Stimulated activated effector memory CD8-positive, alpha-beta T cell treated with anti-CD3 and anti-CD28 coated beads, Interleukin-12 subunit alpha, Interleukin-12 subunit beta, amount 100 ng/mL, for 72 hours (primary cell): ENCODE measurements around the gene ACER2.
A peak's percentile ranks its signal among the peaks of the same experiment; 100 is the strongest.
"Not testable (repeated sequence)": the region's sequence is repeated elsewhere in the genome, so short reads cannot be mapped to it uniquely, and the experiment has no call there.

ENCODE experiments used
- ATAC-seq: fragments of 150-1000 bp; cut with Tn5 transposase; 2 replicates; pipeline ENCODE4 v1.10.0; 2021
- DNase-seq, 2 donors: peaks; one replicate each; pipeline ENCODE4 v3.0.0; 2021 to 2022; ENCODE audit warnings: low spot score in 2 of 2
- H3K27ac Mint-ChIP-seq: one replicate; pipeline ENCODE4 v1.8.0; 2022; ENCODE audit warnings: mild to moderate bottlenecking, mixed read lengths
- H3K36me3 Mint-ChIP-seq: one replicate; pipeline ENCODE4 v1.8.0; 2022; ENCODE audit warnings: mild to moderate bottlenecking, mixed read lengths
- H3K4me1 Mint-ChIP-seq: one replicate; pipeline ENCODE4 v1.8.0; 2022; ENCODE audit warnings: mixed read lengths
- H3K4me3 Mint-ChIP-seq: one replicate; pipeline ENCODE4 v1.8.0; 2022; ENCODE audit warnings: mild to moderate bottlenecking, mixed read lengths
- H3K9me3 Mint-ChIP-seq: one replicate; pipeline ENCODE4 v1.8.0; 2022; ENCODE audit warnings: mixed read lengths

ACER2 gene

DNA sequence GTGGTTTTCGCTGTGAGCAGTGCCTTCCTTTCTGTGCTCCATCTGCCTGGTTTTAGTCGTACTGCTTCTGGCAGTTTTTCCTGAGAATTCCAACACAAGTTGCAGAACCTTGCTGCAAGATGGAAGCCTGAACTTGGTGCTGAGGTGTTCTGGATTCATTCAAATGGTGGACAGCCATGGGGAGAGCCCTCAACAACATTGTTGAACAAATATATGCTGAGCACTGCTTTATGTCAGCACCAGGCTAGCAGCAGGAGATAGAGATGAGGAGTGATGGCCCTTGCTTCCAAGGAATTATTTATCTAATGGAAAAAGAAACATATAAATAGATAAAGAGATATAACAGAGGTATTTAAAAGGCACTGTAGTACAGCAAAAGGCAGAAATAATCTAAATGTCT lies 21.5 kb upstream of the ACER2 start:
- Mint-ChIP-seq H3K27ac (no peak overlapping the region), H3K4me1 (no peaks in the 10 kb centered on the region), H3K36me3 (no peaks in the 10 kb centered on the region), H3K9me3 (no peaks in the 10 kb centered on the region), H3K4me3 (no peak overlapping the region)
- ATAC-seq (no peak), DNase-seq (no peak)

GRCh38 chr9:19389539-19389938 lies 19.3 kb upstream of the ACER2 start:
- H3K36me3 Mint-ChIP-seq, ATAC-seq, DNase-seq, H3K4me1 Mint-ChIP-seq, H3K27ac Mint-ChIP-seq, H3K9me3 Mint-ChIP-seq, H3K4me3 Mint-ChIP-seq: not testable (repeated sequence)

DNA sequence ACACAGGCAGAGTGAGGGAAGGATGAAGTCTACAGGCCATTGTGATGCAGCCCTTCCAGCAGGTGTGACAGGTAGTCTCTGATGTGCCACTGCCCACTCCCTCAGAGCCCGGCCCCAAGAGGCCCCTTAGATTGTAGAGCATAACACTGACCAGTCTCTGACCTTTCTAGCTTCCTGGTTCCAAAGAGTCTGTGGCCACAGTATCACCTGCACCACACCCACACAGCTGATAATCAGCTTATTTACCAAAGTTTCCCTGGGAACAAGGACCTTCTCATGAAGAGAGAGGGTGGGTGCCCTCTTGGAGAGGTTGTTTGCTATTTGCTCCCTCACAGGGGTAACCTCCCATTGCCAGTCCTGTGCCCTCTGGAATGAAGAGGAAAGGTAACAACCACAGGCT lies 11.0 kb upstream of the ACER2 start:
- no peaks in the 10 kb centered on the region for H3K4me1 Mint-ChIP-seq
- H3K36me3 Mint-ChIP-seq: no peaks in the 10 kb centered on the region
- no peak for DNase-seq
- ATAC-seq: no peak
- no peaks in the 10 kb centered on the region for H3K9me3 Mint-ChIP-seq
- H3K4me3 Mint-ChIP-seq: no peak overlapping the region
- no peak overlapping the region for H3K27ac Mint-ChIP-seq

DNA sequence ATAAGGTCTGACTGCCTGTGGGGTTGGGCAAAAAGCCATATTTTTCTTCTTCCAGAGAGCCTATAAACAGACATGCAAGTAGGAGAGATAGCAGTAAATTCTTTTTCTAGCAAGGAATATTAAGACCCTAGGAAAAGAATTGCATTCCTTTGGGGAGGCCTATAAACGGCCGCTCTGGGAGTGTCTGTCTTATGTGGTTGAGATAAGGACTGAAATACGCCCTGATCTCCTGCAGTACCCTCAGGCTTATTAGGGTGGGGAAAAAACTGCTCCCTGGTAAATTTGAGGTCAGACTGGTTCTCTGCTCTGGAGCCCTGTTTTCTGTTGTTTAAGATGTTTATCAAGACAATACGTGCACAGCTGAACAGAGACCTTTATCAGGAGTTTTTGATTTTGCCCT lies 5.6 kb upstream of the ACER2 start:
- not testable (repeated sequence) for ATAC-seq, DNase-seq, H3K36me3 Mint-ChIP-seq, H3K9me3 Mint-ChIP-seq, H3K4me1 Mint-ChIP-seq, H3K27ac Mint-ChIP-seq, H3K4me3 Mint-ChIP-seq

- H3K36me3 Mint-ChIP-seq: no peaks in the 10 kb centered on the region
- H3K4me1 Mint-ChIP-seq: peaks cover 3% of the 10 kb centered on the region
- no peak overlapping the region for H3K27ac Mint-ChIP-seq
- DNase-seq: no peak
- H3K9me3 Mint-ChIP-seq: no peaks in the 10 kb centered on the region
- no peak overlapping the region for H3K4me3 Mint-ChIP-seq
- no peak for ATAC-seq
These were observed 4.3 kb upstream of the ACER2 start for GRCh38 chr9:19404283-19405075.

- Mint-ChIP-seq H3K27ac (no peak overlapping the region), H3K36me3 (no peaks in the 10 kb centered on the region), H3K4me3 (no peak overlapping the region), H3K4me1 (peaks cover 11% of the 10 kb centered on the region), H3K9me3 (no peaks in the 10 kb centered on the region)
- ATAC-seq (no peak), DNase-seq (no peak)
These were observed 3.0 kb upstream of the ACER2 start for GRCh38 chr9:19405771-19406170.

DNA sequence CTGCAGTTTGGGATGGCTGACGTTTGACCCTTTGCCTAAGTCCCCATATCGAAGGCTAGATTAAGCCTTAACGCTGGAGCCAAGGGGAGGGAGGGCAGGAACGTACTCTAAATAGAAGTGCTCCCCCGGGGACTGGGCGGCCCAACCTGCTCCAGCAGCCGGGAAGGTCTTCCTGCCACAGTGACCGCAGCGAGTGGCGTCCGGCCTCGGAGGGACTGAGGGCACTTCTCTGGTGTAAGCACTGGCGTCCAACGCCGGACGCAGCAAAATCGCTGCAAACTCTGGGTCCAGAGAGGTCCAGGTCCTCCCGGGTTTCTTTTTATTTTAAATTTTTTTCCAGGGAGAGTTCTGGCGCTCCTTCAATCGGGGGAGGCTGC lies 505 bp upstream of the ACER2 start:
- H3K9me3 Mint-ChIP-seq: no peaks in the 10 kb centered on the region
- peak overlapping the region; percentile 97 for H3K4me3 Mint-ChIP-seq
- DNase-seq: no peak
- no peaks in the 10 kb centered on the region for H3K36me3 Mint-ChIP-seq
- peak; percentile 1 for ATAC-seq
- H3K4me1 Mint-ChIP-seq: peaks cover 11% of the 10 kb centered on the region
- peak overlapping the region; percentile 60 for H3K27ac Mint-ChIP-seq

GRCh38 chr9:19409401-19410194 lies 789 bp downstream of the ACER2 start:
- DNase-seq (no peak), ATAC-seq (no peak)
- Mint-ChIP-seq H3K36me3 (no peaks in the 10 kb centered on the region), H3K9me3 (no peaks in the 10 kb centered on the region), H3K27ac (peak overlapping the region; percentile 88), H3K4me1 (peaks cover 11% of the 10 kb centered on the region), H3K4me3 (peak overlapping the region; percentile 97)

GRCh38 chr9:19410195-19410503 lies 1.3 kb downstream of the ACER2 start:
- H3K4me1 Mint-ChIP-seq: peaks cover 11% of the 10 kb centered on the region
- DNase-seq (no peak), ATAC-seq (no peak)
- peak overlapping the region; percentile 97 for H3K4me3 Mint-ChIP-seq
- no peaks in the 10 kb centered on the region for H3K9me3 Mint-ChIP-seq
- H3K36me3 Mint-ChIP-seq: no peaks in the 10 kb centered on the region
- no peak overlapping the region for H3K27ac Mint-ChIP-seq

GRCh38 chr9:19410594-19410993 lies 1.8 kb downstream of the ACER2 start:
- Mint-ChIP-seq H3K36me3 (no peaks in the 10 kb centered on the region), H3K9me3 (no peaks in the 10 kb centered on the region), H3K4me3 (peak overlapping the region; percentile 97), H3K4me1 (peaks cover 11% of the 10 kb centered on the region), H3K27ac (no peak overlapping the region)
- ATAC-seq (no peak), DNase-seq (no peak)

- Mint-ChIP-seq H3K4me3 (no peak overlapping the region), H3K4me1 (peaks cover 11% of the 10 kb centered on the region), H3K27ac (no peak overlapping the region), H3K36me3 (no peaks in the 10 kb centered on the region), H3K9me3 (no peaks in the 10 kb centered on the region)
- ATAC-seq: no peak
- no peak for DNase-seq
These were observed 2.5 kb downstream of the ACER2 start for GRCh38 chr9:19411316-19411715.

GRCh38 chr9:19413456-19413855 lies 4.6 kb downstream of the ACER2 start:
- H3K36me3 Mint-ChIP-seq, H3K4me3 Mint-ChIP-seq, H3K9me3 Mint-ChIP-seq, DNase-seq, ATAC-seq, H3K27ac Mint-ChIP-seq: not testable (repeated sequence)
- H3K4me1 Mint-ChIP-seq: peaks cover 11% of the 10 kb centered on the region

GRCh38 chr9:19416143-19416542 lies 7.3 kb downstream of the ACER2 start:
- ATAC-seq: no peak
- H3K9me3 Mint-ChIP-seq: no peaks in the 10 kb centered on the region
- H3K4me3 Mint-ChIP-seq: no peak overlapping the region
- no peak for DNase-seq
- H3K4me1 Mint-ChIP-seq: no peaks in the 10 kb centered on the region
- no peaks in the 10 kb centered on the region for H3K36me3 Mint-ChIP-seq
- no peak overlapping the region for H3K27ac Mint-ChIP-seq

- no peak for DNase-seq
- H3K4me1 Mint-ChIP-seq: no peaks in the 10 kb centered on the region
- H3K27ac Mint-ChIP-seq: no peak overlapping the region
- H3K36me3 Mint-ChIP-seq: no peaks in the 10 kb centered on the region
- ATAC-seq: no peak
- no peak overlapping the region for H3K4me3 Mint-ChIP-seq
- no peaks in the 10 kb centered on the region for H3K9me3 Mint-ChIP-seq
These were observed 12.1 kb downstream of the ACER2 start for GRCh38 chr9:19420877-19421276.

DNA sequence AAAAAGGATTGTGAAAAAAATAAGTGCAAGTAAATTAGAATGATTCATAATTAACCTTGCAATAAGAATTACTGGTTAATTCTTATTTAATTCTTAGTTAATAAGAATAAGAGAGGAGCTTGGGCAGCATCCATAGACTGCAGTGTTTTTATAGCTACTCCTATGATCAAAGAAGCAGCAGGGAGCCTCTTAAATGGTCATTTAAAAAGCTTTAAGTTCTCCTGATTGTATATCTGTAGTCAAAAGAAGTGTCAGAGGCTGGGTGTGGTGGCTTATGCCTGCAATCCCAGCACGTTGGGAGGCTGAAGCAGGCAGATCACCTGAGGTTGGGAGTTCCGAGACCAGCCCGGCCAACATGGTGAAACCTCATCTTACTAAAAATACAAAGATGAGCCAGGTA lies 14.4 kb downstream of the ACER2 start:
- ATAC-seq: no peak
- Mint-ChIP-seq H3K4me1 (no peaks in the 10 kb centered on the region), H3K4me3 (no peak overlapping the region), H3K9me3 (no peaks in the 10 kb centered on the region), H3K27ac (no peak overlapping the region), H3K36me3 (no peaks in the 10 kb centered on the region)
- no peak for DNase-seq

GRCh38 chr9:19424176-19424779 lies 15.5 kb downstream of the ACER2 start:
- DNase-seq (no peak), ATAC-seq (no peak)
- Mint-ChIP-seq H3K36me3 (no peaks in the 10 kb centered on the region), H3K9me3 (no peaks in the 10 kb centered on the region), H3K4me1 (no peaks in the 10 kb centered on the region), H3K27ac (no peak overlapping the region), H3K4me3 (no peak overlapping the region)
